Choroid plexus epithelial cell (primary cell): ENCODE data around the gene HNRNPCL4.
"Not testable (repeated sequence)": the region's sequence is repeated elsewhere in the genome, so short reads cannot be mapped to it uniquely, and the experiment has no call there.

Source experiments
- DNase-seq: peaks from one replicate; pipeline ENCODE4 v3.0.0-alpha.2; 2010; ENCODE audit warnings: low read depth
- H3K4me3 ChIP-seq: 2 replicates; pipeline ENCODE4 v1.5.1; 2011; ENCODE audit warnings: low read depth, mild to moderate bottlenecking, control low read depth, low read length, moderate library complexity

Gene HNRNPCL4

DNA sequence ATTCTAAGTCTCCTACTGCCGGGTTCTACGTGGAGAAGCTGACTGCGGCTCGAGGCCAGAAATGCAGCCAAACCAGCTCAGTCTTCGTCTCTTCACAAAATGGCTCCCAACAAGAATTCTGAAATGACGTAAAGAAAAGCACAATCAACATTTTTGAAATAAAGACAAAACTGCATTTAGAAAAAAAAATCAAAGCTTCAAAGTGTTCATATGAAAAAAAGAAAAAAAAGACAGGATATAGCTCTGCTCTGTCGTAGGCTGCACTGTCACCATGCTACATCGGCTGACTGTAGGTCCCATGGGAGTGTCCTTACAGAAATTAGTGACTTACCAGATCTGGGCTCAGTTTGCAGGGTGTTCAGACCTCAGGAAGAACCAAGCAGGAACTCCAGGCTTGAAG lies at the start of gene HNRNPCL4:
TSS of gene HNRNPCL4 (minus strand) at position 101 of the 400 bp plus-strand sequence. CDS start 164 bp downstream, outside the sequence.
- H3K4me3 ChIP-seq, DNase-seq: not testable (repeated sequence)

DNA sequence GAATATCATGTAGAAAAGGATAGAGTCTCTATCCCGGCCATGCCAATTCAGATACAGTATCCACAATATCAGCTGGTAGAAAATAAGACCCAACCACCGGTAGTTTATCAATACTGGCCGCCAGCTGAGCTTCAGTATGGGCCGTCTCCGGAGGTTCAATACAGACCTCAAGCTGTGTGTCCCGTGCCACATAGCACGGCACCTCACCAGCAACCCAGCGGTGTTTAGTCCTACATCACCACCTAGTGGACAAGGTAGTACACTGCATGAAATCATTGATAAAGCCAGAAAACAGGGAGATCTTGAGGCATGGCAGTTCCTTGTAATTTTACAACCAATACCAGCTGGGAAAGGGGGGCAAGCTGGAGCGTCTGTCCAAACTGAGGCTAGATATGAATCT lies 43.3 kb upstream of the HNRNPCL4 start:
- DNase-seq, H3K4me3 ChIP-seq: not testable (repeated sequence)

DNA sequence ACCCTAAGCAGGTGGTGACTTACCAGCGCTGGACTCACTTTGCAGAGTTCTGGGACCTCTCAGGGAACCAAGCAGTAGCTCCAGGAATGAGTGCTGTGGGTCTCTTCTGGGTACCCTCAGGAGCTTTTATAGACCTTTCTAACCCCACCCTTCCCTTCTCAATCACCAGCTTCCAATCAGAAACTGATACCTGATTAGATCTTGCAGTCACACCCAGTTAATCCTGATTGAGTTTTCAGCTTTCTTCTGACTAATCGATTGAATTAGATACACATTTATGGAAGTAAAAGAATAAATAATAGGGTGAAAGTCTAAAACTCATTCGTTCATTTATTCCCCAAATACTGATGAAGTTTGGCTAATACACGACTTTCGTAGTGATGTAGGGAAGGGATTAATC lies 35.9 kb upstream of the HNRNPCL4 start, which contains the start of gene PRAMEF13:
TSS of gene PRAMEF13 (minus strand) at position 101 of the 400 bp plus-strand sequence. CDS start 1,820 bp downstream, outside the sequence.
- DNase-seq: not testable (repeated sequence)

DNA sequence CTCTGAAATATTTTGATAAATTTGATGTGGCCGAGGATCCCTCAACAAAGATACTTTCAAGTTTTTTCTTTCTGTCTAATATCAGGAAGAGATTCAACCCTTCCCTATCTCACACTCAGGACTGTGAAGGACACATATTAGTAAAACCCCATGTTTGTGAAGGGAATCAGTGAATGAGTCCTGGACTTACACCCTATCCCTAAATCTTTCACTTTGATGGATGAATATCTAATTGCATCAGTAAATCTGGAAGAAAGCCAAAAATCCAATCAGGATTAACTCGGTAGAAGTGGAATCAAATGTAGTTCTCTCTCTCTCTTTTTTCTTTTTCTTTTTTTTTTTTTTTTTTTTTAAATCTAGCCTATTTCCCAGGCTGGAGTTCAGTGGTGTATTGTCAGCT lies 6.1 kb upstream of the HNRNPCL4 start, which contains the start of gene PRAMEF9:
TSS of gene PRAMEF9 (plus strand) at position 301 of the 400 bp plus-strand sequence. CDS start 3,433 bp downstream, outside the sequence.
- H3K4me3 ChIP-seq, DNase-seq: not testable (repeated sequence)

More for the DNA sequence above, 35.9 kb upstream of the HNRNPCL4 start, which contains the start of gene PRAMEF13:
- not testable (repeated sequence) for H3K4me3 ChIP-seq

DNA sequence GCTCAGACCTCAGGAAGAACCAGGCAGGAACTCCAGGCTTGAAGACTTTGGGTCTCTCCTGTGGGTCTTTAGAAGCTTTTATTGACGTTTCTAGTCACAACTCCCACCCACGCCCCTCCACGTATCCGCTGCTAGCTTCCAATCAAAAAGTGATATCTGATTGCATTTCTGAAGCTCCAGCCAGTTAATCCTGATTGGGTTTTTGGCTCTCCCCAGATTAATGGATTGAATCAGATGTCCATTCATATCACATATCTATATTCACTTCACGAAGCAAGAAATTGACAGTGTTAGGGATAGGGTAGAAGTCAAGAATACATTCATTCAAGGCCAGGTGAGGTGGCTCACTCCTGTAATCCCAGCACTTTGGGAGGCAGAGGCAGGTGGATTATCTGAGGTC lies 9.5 kb downstream of the HNRNPCL4 start, which contains the start of gene PRAMEF26:
TSS of gene PRAMEF26 (minus strand) at position 101 of the 400 bp plus-strand sequence. CDS start 2,914 bp downstream, outside the sequence.
- not testable (repeated sequence) for DNase-seq, H3K4me3 ChIP-seq

DNA sequence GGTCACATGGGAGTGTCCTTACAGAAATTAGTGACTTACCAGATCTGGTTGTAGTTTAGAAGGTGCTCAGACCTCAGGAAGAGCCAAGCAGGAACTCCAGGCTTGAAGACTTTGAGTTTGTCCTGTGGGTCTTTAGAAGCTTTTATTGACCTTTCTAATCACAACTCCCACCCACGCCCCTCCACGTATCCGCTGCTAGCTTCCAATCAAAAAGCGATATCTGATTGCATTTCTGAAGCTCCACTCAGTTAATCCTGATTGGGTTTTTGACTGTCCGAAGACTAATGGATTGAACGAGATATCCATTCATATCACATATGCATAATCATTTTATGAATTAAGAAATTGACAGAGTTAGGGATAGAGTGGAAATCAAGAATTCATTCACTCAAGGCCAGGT lies 48.7 kb downstream of the HNRNPCL4 start, which contains the start of gene HNRNPCL2:
TSS of gene HNRNPCL2 (minus strand) at position 101 of the 400 bp plus-strand sequence. CDS start 454 bp downstream, outside the sequence.
- H3K4me3 ChIP-seq, DNase-seq: not testable (repeated sequence)
